Dermis blood vessel endothelial cell (primary cell): ENCODE data around the gene RAPH1. TPM values are rescaled to one million over a fixed set of nuclear protein-coding genes. Genes with fewer than 3 reads are reported as not detected.
"Not testable (repeated sequence)": the region's sequence is repeated elsewhere in the genome, so short reads cannot be mapped to it uniquely, and the experiment has no call there.

ENCODE experiments used
- DNase-seq: peaks from one replicate; pipeline ENCODE4 v3.0.0; 2010
- total RNA-seq: library from RNA; depleted of rRNA; stranded (reverse); fragments of >200 nt; gene quantifications from 2 replicates; pipeline ENCODE4 v1.2.3, GENCODE V29; 2014

Gene RAPH1
- total RNA-seq, 1 donor from 2014 or later, result 38.6 TPM

- no peak for DNase-seq
Measured at GRCh38 chr2:203547356-203547755, 12.3 kb upstream of the RAPH1 start.

GRCh38 chr2:203544402-203544801 is 9.3 kb upstream of the RAPH1 start:
- no peak for DNase-seq

- no peak for DNase-seq
Measured at GRCh38 chr2:203543898-203544328, 8.8 kb upstream of the RAPH1 start.

GRCh38 chr2:203540598-203540997 is 5.5 kb upstream of the RAPH1 start:
- DNase-seq, result not testable (repeated sequence)

GRCh38 chr2:203538237-203538636 is 3.1 kb upstream of the RAPH1 start:
- DNase-seq, result not testable (repeated sequence)

- DNase-seq, result not testable (repeated sequence)
Measured at GRCh38 chr2:203536586-203536951, 1.5 kb upstream of the RAPH1 start.

- peak; percentile 16 for DNase-seq
Measured at GRCh38 chr2:203535784-203536585, 884 bp upstream of the RAPH1 start.

GRCh38 chr2:203534621-203535077 is 452 bp downstream of the RAPH1 start:
- peak; percentile 33 for DNase-seq

- DNase-seq, result peak; percentile 45
Measured at GRCh38 chr2:203533676-203534591, 1.2 kb downstream of the RAPH1 start.

- DNase-seq, result peak; percentile 40
Measured at GRCh38 chr2:203532957-203533658, 2.0 kb downstream of the RAPH1 start.

- DNase-seq, result no peak
Measured at GRCh38 chr2:203527719-203528118, 7.4 kb downstream of the RAPH1 start.

- DNase-seq, result not testable (repeated sequence)
Measured at GRCh38 chr2:203513268-203513667, 21.8 kb downstream of the RAPH1 start.

GRCh38 chr2:203510941-203511305 is 24.2 kb downstream of the RAPH1 start:
- DNase-seq, result no peak

- no peak for DNase-seq
Measured at GRCh38 chr2:203510256-203510940, 24.7 kb downstream of the RAPH1 start.

- DNase-seq, result not testable (repeated sequence)
Measured at GRCh38 chr2:203503460-203503859, 31.6 kb downstream of the RAPH1 start.

- no peak for DNase-seq
Measured at GRCh38 chr2:203501873-203502272, 33.2 kb downstream of the RAPH1 start.

- peak; percentile 15 for DNase-seq
Measured at GRCh38 chr2:203500951-203501350, 34.1 kb downstream of the RAPH1 start.

- DNase-seq, result no peak
Measured at GRCh38 chr2:203500297-203500696, 34.8 kb downstream of the RAPH1 start.

- peak; percentile 85 for DNase-seq
Measured at GRCh38 chr2:203498161-203498560, 36.9 kb downstream of the RAPH1 start.

- DNase-seq, result no peak
Measured at GRCh38 chr2:203492965-203493364, 42.1 kb downstream of the RAPH1 start.

GRCh38 chr2:203490391-203490790 is 44.7 kb downstream of the RAPH1 start:
- no peak for DNase-seq

GRCh38 chr2:203489531-203489930 is 45.6 kb downstream of the RAPH1 start:
- no peak for DNase-seq
